HG02840 (cell line): ENCODE results near the gene DNMBP.
"Not testable (repeated sequence)": the region's sequence is repeated elsewhere in the genome, so short reads cannot be mapped to it uniquely, and the experiment has no call there.

Experiments used
- ATAC-seq: cut with Tn5 transposase; IDR thresholded peaks from one replicate; pipeline ENCODE4 v1.9.1; 2021; ENCODE audit warnings: mild to moderate bottlenecking, moderate library complexity, moderate number of reproducible peaks; ENCODE audit not compliant: unreplicated experiment, low FRiP score

DNMBP gene

GRCh38 chr10:99920486-99920885, 89.3 kb downstream of the DNMBP start:
- no peak for ATAC-seq

GRCh38 chr10:99917963-99918825, 91.6 kb downstream of the DNMBP start:
- no peak for ATAC-seq

- no peak for ATAC-seq
Observed at GRCh38 chr10:99916776-99917175, 93.0 kb downstream of the DNMBP start.

- ATAC-seq, result no peak
Observed at GRCh38 chr10:99915414-99915813, 94.3 kb downstream of the DNMBP start.

GRCh38 chr10:99914236-99914635, 95.5 kb downstream of the DNMBP start:
- ATAC-seq, result no peak

GRCh38 chr10:99913831-99914235, 95.9 kb downstream of the DNMBP start:
- no peak for ATAC-seq

- ATAC-seq, result no peak
Observed at GRCh38 chr10:99912041-99912440, 97.7 kb downstream of the DNMBP start.

GRCh38 chr10:99908512-99908911, 101.2 kb downstream of the DNMBP start:
- ATAC-seq, result no peak

- ATAC-seq, result no peak
Observed at GRCh38 chr10:99906470-99906869, 103.3 kb downstream of the DNMBP start.

- no peak for ATAC-seq
Observed at GRCh38 chr10:99905971-99906370, 103.8 kb downstream of the DNMBP start.

- ATAC-seq, result no peak
Observed at GRCh38 chr10:99895867-99896266, 113.9 kb downstream of the DNMBP start.

GRCh38 chr10:99895066-99895465, 114.7 kb downstream of the DNMBP start:
- not testable (repeated sequence) for ATAC-seq

GRCh38 chr10:99894613-99895012, 115.1 kb downstream of the DNMBP start:
- no peak for ATAC-seq

GRCh38 chr10:99888622-99889021, 121.1 kb downstream of the DNMBP start:
- no peak for ATAC-seq

GRCh38 chr10:99883523-99883922, 126.2 kb downstream of the DNMBP start:
- ATAC-seq, result no peak

- ATAC-seq, result no peak
Observed at GRCh38 chr10:99881371-99881770, 128.4 kb downstream of the DNMBP start.

GRCh38 chr10:99880080-99880835, 129.5 kb downstream of the DNMBP start:
- no peak for ATAC-seq

- ATAC-seq, result no peak
Observed at GRCh38 chr10:99875473-99875872, 134.3 kb downstream of the DNMBP start.

GRCh38 chr10:99874341-99875085, 135.2 kb downstream of the DNMBP start:
- ATAC-seq, result no peak

GRCh38 chr10:99873846-99874245, 135.9 kb downstream of the DNMBP start:
- ATAC-seq, result no peak
